Activated naive CD4-positive, alpha-beta T cell treated with Interleukin-2 at 50 U/mL for 16 hours (primary cell): ENCODE results near the gene LMF2.
"Not testable (repeated sequence)": the region's sequence is repeated elsewhere in the genome, so short reads cannot be mapped to it uniquely, and the experiment has no call there.

Experiments
- DNase-seq: peaks from one replicate; pipeline ENCODE4 v3.0.0-alpha.2; 2020

Gene LMF2

DNA sequence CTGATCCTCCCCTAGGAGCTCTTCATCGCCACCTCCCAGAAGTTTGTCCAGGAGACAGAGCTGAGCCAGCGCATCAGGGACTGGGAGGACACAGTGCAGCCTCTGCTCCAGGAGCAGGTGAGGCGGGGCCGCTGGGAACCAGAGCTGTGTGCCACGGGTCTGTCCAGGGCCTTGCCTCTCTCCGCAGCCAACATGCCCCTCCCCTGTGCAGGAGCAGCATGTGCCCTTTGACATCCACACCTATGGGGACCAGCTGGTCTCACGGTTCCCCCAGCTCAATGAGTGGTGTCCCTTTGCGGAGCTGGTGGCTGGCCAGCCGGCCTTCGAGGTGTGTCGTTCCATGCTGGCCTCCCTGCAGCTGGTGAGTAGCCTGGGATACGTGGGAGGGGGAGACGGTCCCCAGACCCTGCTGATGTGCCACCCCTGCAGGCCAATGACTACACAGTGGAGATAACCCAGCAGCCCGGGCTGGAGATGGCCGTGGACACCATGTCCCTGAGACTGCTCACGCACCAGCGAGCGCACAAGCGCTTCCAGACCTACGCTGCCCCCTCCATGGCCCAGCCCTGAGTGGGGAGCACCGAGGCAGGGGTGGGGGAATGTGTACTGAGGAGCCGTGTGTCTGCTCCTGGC is 15.4 kb upstream of the LMF2 start:
- no peak for DNase-seq

DNA sequence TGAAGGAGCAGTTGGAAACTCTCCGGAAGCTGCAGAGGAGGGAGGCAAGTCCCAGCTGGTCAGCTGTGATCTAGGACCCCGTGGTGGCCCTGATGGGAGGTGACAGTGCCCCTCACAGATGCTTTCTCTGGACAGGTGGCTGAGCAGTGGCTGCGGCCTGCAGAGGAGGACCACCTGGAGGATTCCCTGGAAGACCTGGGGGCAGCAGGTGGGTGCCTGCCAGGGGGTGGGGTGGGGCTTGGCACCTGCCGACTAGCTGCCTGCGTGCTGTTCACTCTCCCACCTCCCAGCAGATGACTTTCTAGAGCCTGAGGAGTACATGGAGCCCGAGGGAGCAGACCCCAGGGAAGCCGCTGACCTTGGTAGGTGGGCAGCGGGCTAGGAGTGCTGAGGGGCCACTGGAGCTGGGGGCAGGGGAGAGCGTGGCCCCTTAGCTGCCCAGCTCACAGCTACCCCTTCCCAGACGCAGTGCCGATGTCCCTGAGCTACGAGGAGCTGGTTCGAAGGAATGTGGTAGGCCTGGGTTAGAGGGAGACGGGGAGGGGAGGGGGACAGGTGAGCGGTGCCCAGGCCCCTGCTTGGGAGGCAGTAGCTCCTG is 14.8 kb upstream of the LMF2 start:
- DNase-seq = no peak

DNA sequence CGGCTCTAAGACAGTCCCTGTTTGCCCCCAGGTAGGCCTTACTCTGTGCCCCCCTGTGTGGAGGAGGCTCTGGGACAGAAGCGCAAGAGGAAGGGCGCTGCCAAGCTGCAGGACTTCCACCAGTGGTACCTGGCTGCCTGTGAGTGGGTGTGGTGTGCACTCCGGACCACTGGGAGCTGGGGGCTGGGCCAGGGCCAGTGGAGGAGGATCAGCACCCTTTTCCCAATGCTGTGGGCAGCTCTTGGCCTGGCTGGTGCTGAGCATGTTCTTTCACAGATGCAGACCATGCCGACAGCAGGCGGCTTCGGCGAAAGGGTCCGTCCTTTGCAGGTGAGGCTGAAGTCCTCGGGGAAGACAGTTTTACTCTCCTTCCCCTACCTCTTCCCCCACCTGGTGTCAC is 14.2 kb upstream of the LMF2 start:
- DNase-seq = no peak

DNA sequence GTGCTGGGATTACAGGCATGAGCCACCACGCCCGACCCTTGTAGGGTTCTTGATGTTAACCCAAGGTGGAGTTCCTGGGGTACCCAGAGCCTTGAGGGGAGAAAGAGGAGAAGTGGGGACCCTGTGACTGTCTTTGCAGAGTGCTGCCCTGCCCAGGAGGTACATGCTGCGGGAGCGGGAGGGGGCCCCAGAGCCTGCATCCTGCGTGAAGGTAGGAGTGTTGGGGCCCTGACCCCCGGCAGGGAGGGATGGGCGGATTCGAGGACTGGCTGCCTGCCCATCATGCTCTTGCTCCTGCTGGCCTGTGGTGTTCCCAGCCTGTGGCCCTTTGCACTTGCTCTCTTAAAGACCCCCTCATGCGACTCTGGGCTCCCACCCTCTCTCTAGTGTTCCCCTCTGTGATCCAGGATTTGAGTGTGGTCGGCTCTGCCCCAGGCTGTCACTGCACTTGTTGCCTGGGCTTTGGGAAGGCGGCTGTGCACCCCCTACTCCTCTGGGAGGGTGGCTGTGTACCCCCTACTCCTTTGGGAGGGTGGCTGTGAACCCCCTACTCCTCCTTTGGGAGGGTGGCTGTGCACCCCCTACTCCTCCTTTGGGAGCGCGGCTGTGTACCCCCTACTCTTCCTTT is 13.4 kb upstream of the LMF2 start:
- no peak for DNase-seq

DNA sequence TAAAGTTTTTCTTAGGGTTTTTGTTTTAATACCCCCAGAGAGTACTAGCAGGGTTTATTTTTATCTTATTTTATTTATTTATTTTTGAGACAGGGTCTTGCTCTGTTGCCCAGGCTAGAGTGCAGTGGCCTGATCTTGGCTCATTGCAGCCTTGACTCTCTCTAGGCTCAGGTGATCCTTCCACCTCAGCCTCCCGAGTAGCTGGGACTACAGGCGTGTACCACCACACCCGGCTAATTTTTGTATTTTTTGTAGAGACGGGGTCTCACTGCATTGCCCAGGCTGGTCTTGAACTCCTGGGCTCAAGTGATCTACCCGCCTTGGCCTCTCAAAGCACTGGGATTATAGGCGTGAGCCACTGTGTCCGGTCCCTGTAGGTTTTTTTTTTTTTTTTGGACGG is 12.7 kb upstream of the LMF2 start:
- not testable (repeated sequence) for DNase-seq

DNA sequence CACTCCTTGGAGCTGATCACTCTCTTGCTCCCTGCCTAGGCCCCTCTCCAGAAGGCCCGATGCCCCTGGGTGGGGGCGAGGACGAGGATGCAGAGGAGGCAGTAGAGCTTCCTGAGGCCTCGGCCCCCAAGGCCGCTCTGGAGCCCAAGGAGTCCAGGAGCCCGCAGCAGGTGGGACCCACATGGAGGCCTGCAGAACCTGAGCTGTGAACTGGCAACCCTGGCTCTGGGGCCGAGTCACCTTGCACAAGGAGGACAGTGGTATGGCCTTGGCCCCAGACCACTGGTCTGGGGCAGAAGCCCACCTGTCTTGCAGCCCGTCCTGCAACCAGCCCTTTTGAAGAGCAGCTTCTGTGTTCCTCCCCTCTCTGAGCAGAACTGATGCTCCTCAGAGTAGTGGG is 11.6 kb upstream of the LMF2 start:
- DNase-seq = no peak

DNA sequence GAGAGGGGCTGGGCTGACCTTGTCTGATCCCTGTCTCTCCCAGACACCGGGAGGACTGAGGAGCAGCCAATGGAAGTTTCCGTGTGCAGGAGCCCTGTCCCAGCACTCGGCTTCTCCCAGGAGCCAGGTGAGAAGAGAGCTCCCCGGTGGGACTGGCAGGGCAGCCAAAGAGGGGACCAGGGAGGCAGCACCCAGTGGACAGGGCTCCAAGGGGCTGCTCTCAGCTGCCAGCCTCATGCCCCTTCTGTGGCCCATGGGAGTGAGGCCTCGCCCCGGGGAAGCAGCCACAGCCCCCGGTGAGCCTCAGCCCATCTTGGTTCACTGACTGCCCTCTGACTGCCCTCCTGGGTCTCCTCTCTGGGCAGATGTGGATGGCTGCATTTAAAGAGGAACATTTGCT is 11.1 kb upstream of the LMF2 start:
- DNase-seq = no peak

DNA sequence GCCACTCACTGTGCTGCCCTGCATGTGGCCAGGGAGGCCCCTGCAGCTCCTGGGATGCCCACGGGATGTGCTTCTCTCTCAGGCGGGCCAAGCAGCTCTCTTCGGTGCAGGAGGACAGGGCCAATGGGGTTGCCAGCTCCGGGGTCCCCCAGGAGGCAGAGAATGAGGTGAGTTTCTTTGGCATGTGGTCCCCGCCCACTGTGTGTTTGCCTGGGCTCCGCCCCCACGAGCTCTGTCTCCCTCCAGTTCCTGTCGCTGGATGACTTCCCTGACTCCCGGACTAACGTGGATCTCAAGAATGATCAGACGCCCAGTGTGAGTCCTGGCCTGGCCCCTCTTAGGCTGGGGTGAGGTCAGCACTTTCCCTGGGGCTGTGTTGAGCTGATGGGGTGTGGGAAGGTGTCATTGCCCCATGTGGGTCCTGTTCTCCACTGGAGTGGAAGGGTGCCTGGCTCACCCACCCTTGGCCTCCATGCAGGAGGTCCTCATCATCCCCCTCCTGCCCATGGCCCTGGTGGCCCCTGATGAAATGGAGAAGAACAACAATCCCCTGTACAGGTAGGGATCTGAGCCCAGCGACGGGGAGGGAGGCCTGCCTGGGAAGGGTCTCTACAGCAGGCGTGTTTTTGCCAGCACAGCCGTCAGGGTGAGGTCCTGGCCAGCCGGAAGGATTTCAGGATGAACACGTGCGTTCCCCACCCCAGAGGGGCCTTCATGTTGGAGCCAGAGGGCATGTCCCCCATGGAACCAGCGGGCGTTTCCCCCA is 10.2 kb upstream of the LMF2 start:
- no peak for DNase-seq

DNA sequence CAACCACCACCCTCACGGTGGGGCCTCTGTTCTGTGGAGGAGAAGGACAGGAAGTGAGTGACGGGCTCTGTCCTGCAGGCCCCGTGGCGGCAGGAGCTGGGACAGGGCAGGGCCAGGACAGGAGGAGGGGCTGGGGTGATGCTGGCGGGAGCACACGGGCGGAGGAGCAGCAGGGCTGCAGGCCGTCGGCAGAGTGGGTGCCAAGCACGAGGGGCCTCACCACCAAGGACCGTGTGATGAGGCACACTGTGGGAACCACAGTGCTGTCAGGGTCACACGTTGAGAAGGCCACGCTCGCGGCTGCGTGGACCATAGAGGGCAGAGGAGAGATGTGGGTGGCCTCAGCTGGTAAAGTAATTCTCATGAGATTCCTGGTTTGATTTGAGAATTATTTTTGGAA is 9.4 kb upstream of the LMF2 start:
- DNase-seq = no peak

DNA sequence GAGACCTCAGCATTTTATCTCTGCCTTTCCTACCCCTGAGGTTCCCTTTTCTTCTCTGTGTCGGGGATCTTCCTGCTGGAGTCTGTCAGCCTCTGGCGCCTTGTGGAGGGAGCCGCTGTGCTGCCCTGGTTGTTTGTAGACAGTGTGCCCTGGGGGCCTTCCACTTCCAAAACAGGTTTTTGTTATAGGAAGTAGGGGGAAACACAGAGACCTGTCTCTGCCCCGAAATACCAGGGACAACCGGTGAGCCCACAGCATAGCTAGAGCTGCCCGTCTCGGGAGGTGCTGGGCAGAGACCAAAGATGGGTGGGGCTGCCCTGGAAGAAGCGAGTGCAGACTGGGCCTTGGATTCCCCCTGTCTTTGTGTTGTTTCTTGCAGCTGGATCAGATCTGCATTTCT is 8.6 kb upstream of the LMF2 start:
- no peak for DNase-seq

DNA sequence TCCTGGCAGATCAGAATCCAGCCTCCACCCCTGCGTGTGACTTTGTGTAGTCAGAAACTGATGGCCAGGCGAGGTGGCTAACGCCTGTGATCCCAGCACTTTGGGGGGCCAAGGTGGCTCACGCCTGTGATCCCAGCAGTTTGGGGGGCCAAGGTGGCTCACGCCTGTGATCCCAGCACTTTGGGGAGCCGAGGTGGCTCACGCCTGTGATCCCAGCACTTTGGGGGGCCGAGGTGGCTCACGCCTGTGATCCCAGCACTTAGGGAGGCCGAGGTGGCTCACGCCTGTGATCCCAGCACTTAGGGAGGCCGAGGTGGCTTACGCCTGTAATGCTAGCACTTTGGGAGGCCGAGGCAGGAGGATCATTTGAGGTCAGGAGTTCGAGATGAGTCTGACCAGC is 5.7 kb upstream of the LMF2 start:
- DNase-seq = no peak

DNA sequence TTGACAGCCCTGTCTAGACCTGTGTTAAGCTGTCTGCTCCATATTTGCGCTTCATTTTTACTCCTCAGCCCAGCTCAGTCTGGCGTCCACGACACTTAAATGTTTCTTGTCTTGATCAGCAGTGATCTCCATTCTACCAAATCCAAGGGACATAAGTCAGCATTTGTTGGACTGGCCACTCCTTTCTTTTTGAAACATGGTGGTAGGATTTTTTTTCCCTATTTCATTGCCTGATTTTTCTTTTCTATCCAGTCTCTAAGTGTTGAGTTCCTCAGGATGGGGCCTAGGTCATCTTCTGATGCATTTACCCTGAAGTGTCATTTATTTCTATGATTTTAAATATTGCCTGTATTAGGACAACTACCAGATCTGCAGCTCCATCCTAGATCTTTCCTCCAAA is 1.4 kb upstream of the LMF2 start:
- DNase-seq = no peak

DNA sequence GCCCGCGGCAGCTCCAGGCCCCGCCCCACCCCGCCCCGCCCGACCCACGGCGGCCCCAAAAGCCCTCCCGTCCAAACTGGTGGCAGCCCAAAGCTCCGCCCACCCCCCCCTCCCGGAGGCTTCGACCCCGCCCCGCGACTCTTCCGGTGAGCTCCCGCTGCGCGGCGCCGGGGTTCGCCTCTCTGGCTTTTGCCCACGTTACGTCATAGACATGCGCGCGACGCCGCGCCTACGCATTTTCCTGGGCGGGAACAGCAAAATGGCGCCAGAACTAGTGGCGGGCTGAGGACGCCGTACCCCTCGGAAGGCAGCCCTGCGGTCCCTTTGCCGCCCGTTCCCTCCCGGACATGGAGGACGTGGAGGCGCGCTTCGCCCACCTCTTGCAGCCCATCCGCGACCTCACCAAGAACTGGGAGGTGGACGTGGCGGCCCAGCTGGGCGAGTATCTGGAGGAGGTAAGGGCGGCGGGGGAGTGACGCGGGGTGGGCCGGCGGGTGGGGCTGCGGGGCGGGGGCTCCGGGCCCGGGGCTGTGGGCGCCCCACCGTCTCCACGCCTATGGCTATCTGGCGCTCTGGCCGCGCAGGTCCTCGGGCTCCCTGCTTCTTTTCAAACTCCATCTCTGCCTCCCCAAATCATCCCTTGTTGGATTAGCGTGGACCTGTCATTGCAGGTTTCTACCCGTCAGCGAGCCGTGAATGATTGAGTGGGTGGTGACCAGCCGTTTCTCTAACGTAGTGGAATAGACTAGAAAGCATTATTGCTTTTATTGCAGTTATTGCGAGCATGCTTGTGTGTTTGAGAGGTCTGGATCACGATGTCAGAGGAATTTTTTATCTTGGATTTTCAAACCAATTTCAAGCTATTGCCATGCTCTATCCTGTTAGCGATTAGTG is 736 bp upstream of the LMF2 start, which contains the start of gene NCAPH2:
TSS of gene NCAPH2 (plus strand) at position 234 of the 894 bp plus-strand sequence. CDS start at position 348, 114 bp downstream.
- peak; percentile 99 for DNase-seq

DNA sequence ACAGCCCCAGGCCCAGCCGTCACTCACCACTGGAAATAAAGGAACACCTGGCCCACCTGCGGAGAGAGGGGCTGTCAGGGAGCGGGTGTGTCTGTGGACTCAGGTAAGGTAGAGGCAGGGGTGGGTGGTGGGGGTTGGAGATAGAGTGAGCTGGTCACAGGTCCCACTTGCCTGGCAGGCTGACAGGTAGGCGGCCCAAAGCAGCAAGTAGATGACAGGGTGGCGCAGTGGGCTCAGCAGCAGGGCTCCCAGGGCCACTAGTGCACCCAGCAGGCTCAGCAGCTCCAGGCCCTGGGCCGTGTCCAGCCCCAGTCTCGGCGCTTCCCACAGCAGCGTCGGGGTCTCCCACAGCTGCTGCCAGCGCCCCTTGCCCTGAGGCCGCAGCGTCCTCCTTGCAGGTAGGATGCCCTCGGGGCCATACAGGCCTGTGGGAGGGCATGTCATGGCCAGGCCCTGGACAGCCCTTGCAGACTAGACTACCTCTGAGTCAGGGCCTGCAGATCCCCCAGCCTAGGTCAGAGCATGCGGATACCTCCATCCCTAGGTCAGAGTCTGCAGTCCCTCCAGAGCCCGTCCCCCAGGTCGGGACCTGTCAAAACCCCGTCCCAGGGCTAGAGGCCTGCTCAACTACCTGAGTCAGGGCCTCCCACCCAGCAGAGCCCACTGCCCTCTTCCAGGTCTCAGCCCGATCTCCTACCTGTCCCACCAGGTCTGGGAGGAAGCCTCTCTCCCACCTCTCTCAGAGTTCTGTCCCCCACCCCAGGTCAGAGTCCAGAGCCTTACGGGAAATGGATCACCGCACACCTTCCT is 686 bp downstream of the LMF2 start:
- no peak for DNase-seq

DNA sequence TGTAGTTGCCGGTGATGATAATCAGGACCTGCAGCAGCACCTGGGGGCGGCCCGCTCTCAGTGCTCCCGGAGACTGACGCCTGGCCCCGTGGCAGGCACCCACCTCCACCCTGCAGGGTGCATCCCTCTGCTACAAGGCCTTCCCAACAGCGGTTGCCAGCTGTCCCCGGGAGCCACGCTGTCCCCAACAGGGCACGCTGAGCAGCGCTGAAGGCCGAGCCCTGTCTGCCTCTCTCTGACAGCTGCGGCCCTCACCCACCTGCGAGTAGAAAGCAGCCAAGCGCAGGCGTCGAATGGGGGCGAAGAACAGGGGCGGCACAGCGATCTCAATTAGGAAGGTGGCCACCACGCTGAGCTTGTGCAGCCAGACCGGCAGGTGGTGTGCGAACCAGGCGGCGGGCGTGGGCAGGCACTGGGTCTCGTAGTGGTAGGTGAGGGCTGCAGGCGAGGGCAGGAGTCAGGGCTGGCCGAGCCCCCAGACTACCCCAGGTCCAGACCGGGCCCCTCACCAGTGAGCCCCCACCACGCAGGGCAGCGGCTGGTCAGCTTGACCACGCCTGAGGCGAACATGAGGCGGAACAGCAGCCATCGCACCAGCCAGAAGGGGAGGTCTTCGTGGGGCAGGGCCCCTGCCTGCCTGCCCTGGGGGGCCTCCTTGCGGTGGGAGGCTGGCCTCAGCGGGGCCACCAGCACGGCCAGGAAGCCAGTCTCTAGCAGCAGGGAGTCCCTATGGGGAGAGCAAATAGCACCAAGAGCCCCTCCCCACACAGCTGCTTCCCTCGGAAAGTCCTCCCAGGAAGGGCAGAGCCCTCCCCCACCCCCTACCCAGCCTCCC is 1.5 kb downstream of the LMF2 start:
- DNase-seq = no peak

DNA sequence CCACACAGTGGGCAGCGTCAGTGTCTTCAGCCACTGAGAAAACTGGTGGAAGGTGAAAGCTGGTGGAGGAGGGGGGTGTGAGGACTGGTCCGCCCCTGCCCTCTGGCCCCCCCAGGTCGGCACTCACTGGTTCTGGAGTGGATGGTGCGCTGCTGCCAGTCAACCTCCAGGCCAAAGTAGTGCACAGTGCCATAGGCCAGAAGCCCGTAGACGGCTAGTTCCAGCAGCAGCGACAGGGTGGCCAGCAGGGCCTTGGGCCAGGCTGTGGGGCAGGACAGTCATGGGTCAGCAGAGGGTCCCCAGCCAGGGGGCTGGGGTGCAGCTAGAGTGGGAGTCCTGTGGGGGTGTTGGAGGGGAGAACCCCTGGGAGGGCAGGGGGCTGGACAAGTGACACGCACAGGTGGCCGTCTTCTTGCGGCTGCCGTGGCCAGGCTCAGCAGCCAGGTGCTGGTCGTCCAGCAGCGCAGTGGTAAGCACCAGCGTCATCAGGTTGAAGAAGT is 2.2 kb downstream of the LMF2 start:
- no peak for DNase-seq

DNA sequence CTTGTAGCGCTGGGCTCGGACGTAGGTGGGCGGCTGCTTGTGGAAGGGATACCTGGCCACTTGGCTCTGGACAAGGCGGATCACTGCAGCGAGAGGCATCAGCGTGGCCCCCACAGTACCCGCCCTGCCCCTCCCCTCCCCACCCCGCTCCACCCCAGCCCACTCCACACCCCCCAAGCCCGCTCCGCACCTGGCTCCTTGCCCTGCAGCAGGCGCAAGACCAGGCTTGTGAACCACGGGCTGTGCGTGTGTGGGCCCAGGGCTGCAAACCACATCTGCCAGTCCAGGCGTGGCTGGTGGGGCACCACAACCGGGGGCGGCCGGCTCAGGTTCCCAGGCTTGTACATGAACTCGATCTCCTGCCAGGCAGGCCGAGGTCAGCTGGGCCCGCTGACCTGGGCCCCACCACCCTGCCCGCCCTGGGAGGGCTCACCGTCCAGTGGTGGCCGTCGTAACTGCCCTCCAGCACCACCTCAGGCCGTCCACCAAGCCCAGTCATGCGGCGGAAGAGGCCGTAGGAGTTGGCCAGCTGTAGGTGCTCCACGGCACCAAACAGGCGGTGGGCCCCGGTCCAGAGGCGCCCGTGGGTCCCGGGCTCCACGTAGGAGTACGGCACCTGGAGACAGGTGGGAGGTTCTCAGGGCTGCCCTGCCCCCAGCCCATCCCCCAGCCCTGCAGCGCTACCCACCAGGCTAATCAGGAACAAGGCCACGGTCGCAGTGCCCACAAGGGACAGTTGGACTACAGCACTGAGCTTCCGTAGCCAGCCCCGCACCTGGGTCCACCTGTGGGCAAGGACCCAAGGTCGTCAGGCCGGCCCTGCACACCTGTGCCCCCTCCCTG is 2.9 kb downstream of the LMF2 start:
- no peak for DNase-seq

DNA sequence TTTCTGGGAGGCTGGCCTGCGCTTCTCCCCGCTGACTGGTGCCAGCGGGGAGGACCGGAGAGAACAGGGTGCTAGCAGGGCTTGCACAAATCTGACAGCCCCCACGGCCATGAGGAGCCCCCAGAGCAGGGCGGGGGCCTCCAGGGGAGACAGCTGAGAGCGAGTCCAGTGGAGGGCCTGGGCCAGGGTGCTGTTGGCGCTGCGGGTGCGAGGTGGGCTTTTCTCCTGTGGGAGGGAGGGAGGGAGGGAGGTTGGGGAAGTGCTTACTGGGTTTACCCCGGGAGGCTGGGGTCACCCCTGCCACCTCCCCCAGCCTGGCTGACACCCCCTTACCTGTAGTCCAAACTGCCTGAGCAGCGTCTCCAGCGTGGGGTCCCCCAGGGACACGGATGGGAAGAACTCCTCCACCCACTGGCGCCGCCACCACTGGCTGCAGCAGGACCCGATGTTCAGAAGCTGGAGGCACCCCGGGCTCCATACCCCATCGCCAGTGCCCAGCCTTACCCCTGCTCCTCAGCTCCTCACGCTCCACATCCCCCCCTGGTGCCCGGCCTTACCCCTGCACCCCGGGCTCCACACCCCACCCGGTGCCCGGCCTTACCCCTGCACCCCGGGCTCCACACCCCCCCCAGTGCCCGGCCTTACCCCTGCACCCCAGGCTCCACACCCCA is 3.9 kb downstream of the LMF2 start:
- DNase-seq = no peak
